Ishikawa (cell line): ENCODE measurements around the gene INSIG1.

Experiments used
- CEBPB ChIP-seq: IDR thresholded peaks from 2 replicates; pipeline ENCODE4 v1.6.1; 2012
- CREB1 ChIP-seq: IDR thresholded peaks from 2 replicates; pipeline ENCODE4 v1.6.1; 2012; ENCODE audit warnings: low read depth
- EGR1 ChIP-seq: IDR thresholded peaks from 2 replicates; pipeline ENCODE4 v1.6.1; 2012
- EP300 ChIP-seq: IDR thresholded peaks from 2 replicates; pipeline ENCODE4 v1.6.1; 2012; ENCODE audit warnings: borderline replicate concordance
- FOXM1 ChIP-seq: IDR thresholded peaks from 2 replicates; pipeline ENCODE4 v1.6.1; 2012; ENCODE audit warnings: low read depth, borderline replicate concordance
- MAX ChIP-seq: IDR thresholded peaks from 2 replicates; pipeline ENCODE4 v1.6.1; 2012
- NFIC ChIP-seq: IDR thresholded peaks from 2 replicates; pipeline ENCODE4 v1.6.1; 2012
- RAD21 ChIP-seq: IDR thresholded peaks from 2 replicates; pipeline ENCODE4 v1.6.1; 2012; ENCODE audit warnings: low read depth
- REST ChIP-seq: IDR thresholded peaks from 2 replicates; pipeline ENCODE4 v1.6.1; 2012; ENCODE audit warnings: low read depth, mild to moderate bottlenecking
- TAF1 ChIP-seq: IDR thresholded peaks from 2 replicates; pipeline ENCODE4 v1.6.1; 2012; ENCODE audit warnings: low read depth, mild to moderate bottlenecking
- TCF12 ChIP-seq: IDR thresholded peaks from 2 replicates; pipeline ENCODE4 v1.6.1; 2012; ENCODE audit warnings: low read depth
- USF1 ChIP-seq: IDR thresholded peaks from 2 replicates; pipeline ENCODE4 v1.6.1; 2012
- YY1 ChIP-seq: IDR thresholded peaks from 2 replicates; pipeline ENCODE4 v1.6.1; 2012; ENCODE audit warnings: low read depth
- ZBTB7A ChIP-seq: IDR thresholded peaks from 2 replicates; pipeline ENCODE4 v1.6.1; 2012; ENCODE audit warnings: low read depth

- no peak for TF ChIP-seq EGR1
- no peak for TF ChIP-seq EP300
- TF ChIP-seq MAX: no peak
- no peak for TF ChIP-seq CREB1
- no peak for TF ChIP-seq REST
- no peak for TF ChIP-seq USF1
- TF ChIP-seq TAF1: no peak
- no peak for TF ChIP-seq CEBPB
- TF ChIP-seq YY1: no peak
- TF ChIP-seq RAD21: no peak
- TF ChIP-seq FOXM1: no peak
- TF ChIP-seq TCF12: no peak
- no peak for TF ChIP-seq NFIC
- no peak for TF ChIP-seq ZBTB7A
Measured at GRCh38 chr7:155276800-155277375, 20.8 kb upstream of the INSIG1 start.
